Cardiac muscle cell (in vitro differentiated cells and primary cell): Measurements from ENCODE around the gene ARHGEF3. TPM values are rescaled to one million over a fixed set of nuclear protein-coding genes. Genes with fewer than 3 reads are reported as not detected.

Experiments used
- DNase-seq, 2 donors: peaks; one replicate each; pipeline versions ENCODE4 v3.0.0 to v3.0.0-alpha.2; 2010 to 2017; ENCODE audit warnings: low read depth in 1 of 2, low spot score in 1 of 2
- H3K27ac ChIP-seq: fragments of 200-600 bp; sonication (generic); 2 replicates; pipeline ENCODE4 v1.5.1; 2016
- H3K27me3 ChIP-seq: fragments of 200-600 bp; sonication (generic); 2 replicates; pipeline ENCODE4 v1.6.0; 2016; ENCODE audit warnings: control low read depth
- H3K36me3 ChIP-seq: fragments of 200-600 bp; sonication (generic); 2 replicates; pipeline ENCODE4 v1.5.1; 2016; ENCODE audit warnings: control low read depth
- H3K4me1 ChIP-seq: fragments of 200-600 bp; sonication (generic); 2 replicates; pipeline ENCODE4 v1.8.1; 2017; ENCODE audit warnings: low read depth, mild to moderate bottlenecking, mixed run types
- H3K4me3 ChIP-seq: fragments of 200-600 bp; sonication (generic); 2 replicates; pipeline ENCODE4 v1.5.1; 2016; ENCODE audit warnings: mild to moderate bottlenecking
- H3K9me3 ChIP-seq: fragments of 200-600 bp; sonication (generic); 2 replicates; pipeline ENCODE4 v1.5.1; 2017; ENCODE audit warnings: low read depth, mild to moderate bottlenecking, control low read depth
- polyA plus RNA-seq: library from polyadenylated mRNA; unstranded; fragments of >200 nt; fragmentation: Nextera tagmentation; extraction: Ambion mirVana; gene quantifications from 2 replicates; pipeline ENCODE4 v1.2.1, GENCODE V29; 2016
- total RNA-seq: library from RNA; depleted of rRNA; stranded (reverse); fragments of >200 nt; gene quantifications from 2 replicates; pipeline ENCODE4 v1.2.3, GENCODE V29; 2016
- TF ChIP-seq, protein P1 (sequence below): IDR thresholded peaks from 2 replicates; pipeline ENCODE4 v1.5.1; 2012; ENCODE audit warnings: low read depth, mild to moderate bottlenecking, low read length

The ARHGEF3 gene
- total and polyA plus RNA-seq, 2 experiments from 2014 or later: 9.3 to 12.8 TPM

GRCh38 chr3:56775445-56775837 lies 26.3 kb downstream of the ARHGEF3 start:
- Histone ChIP-seq H3K36me3 (no peaks in the 10 kb centered on the region), H3K9me3 (no peaks in the 10 kb centered on the region), H3K27me3 (no peaks in the 10 kb centered on the region), H3K27ac (no peak overlapping the region), H3K4me3 (no peak overlapping the region), H3K4me1 (no peaks in the 10 kb centered on the region)
- no peak for DNase-seq
- TF ChIP-seq, protein P1, sequence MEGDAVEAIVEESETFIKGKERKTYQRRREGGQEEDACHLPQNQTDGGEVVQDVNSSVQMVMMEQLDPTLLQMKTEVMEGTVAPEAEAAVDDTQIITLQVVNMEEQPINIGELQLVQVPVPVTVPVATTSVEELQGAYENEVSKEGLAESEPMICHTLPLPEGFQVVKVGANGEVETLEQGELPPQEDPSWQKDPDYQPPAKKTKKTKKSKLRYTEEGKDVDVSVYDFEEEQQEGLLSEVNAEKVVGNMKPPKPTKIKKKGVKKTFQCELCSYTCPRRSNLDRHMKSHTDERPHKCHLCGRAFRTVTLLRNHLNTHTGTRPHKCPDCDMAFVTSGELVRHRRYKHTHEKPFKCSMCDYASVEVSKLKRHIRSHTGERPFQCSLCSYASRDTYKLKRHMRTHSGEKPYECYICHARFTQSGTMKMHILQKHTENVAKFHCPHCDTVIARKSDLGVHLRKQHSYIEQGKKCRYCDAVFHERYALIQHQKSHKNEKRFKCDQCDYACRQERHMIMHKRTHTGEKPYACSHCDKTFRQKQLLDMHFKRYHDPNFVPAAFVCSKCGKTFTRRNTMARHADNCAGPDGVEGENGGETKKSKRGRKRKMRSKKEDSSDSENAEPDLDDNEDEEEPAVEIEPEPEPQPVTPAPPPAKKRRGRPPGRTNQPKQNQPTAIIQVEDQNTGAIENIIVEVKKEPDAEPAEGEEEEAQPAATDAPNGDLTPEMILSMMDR: no peak

- no peaks in the 10 kb centered on the region for H3K9me3 ChIP-seq
- DNase-seq: no peak
Measured at GRCh38 chr3:56773986-56774385, 27.8 kb downstream of the ARHGEF3 start.

GRCh38 chr3:56772952-56773938 lies 28.5 kb downstream of the ARHGEF3 start:
- no peak overlapping the region for H3K27ac ChIP-seq

More at GRCh38 chr3:56773986-56774385, 27.8 kb downstream of the ARHGEF3 start:
- no peaks in the 10 kb centered on the region for H3K4me1 ChIP-seq
- H3K27me3 ChIP-seq: no peaks in the 10 kb centered on the region
- TF ChIP-seq, protein P1: no peak
- no peak overlapping the region for H3K27ac ChIP-seq
- no peak overlapping the region for H3K4me3 ChIP-seq
- no peaks in the 10 kb centered on the region for H3K36me3 ChIP-seq

DNA sequence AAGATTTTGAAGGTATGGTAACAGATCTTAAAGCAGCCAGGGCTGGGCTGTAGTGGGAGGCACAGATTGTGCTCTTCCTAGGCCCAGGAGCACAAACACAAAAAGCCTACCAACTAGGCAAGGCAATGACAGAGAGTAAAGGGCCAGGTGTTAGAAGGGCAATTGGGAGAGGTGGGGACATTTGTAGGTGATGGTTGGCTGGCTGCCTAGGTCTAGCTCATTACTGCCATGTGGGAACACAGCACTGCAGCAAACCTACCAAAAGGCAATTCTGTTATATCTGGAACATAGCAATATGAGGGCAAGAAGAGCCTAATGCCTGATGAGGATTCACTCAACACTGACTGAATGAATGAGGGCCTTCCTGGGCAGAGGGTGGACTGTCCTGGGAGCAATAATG lies 30.4 kb downstream of the ARHGEF3 start:
- no peaks in the 10 kb centered on the region for H3K27me3 ChIP-seq
- no peaks in the 10 kb centered on the region for H3K4me1 ChIP-seq
- TF ChIP-seq, protein P1: no peak
- no peaks in the 10 kb centered on the region for H3K9me3 ChIP-seq
- no peak for DNase-seq
- H3K4me3 ChIP-seq: no peak overlapping the region
- H3K36me3 ChIP-seq: no peaks in the 10 kb centered on the region
- H3K27ac ChIP-seq: no peak overlapping the region

More at GRCh38 chr3:56772952-56773938, 28.5 kb downstream of the ARHGEF3 start:
- DNase-seq: no peak
- no peaks in the 10 kb centered on the region for H3K36me3 ChIP-seq
- TF ChIP-seq, protein P1: no peak
- no peaks in the 10 kb centered on the region for H3K9me3 ChIP-seq
- H3K4me1 ChIP-seq: no peaks in the 10 kb centered on the region
- no peaks in the 10 kb centered on the region for H3K27me3 ChIP-seq
- no peak overlapping the region for H3K4me3 ChIP-seq

DNA sequence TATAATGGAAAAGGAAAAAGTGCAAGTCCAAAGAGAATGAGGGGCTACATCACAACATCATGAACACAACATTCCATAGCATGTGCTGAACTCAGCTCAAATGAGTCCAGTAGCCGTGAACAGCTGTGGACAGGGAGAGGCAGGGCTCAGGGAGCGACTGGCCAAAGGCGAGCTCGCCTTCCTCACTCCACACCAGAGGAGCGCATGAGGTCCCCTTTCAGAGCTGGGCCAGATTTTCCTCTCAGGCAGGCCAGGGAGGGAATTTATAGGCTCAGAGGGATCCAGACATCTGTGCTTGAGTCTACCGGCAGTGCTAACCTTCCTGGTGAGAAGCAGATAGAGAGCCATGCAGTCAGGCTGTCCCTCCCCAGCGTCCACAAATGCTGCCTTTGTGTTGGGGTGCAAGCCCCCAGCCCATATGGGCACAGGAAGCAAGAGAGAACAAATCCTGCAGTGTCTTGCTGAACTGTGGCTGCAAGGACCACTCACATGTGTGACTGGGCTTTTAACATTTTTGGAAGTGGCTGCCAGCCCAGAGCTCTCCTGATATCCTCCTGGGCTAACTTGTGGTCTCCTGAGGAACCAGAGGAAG lies 32.5 kb downstream of the ARHGEF3 start:
- H3K36me3 ChIP-seq: no peaks in the 10 kb centered on the region
- no peaks in the 10 kb centered on the region for H3K4me1 ChIP-seq
- no peak overlapping the region for H3K27ac ChIP-seq
- DNase-seq: no peak
- TF ChIP-seq, protein P1: no peak
- no peak overlapping the region for H3K4me3 ChIP-seq
- no peaks in the 10 kb centered on the region for H3K9me3 ChIP-seq
- no peaks in the 10 kb centered on the region for H3K27me3 ChIP-seq
